ENCODE results near the gene MARCHF10.

Gene MARCHF10

DNA sequence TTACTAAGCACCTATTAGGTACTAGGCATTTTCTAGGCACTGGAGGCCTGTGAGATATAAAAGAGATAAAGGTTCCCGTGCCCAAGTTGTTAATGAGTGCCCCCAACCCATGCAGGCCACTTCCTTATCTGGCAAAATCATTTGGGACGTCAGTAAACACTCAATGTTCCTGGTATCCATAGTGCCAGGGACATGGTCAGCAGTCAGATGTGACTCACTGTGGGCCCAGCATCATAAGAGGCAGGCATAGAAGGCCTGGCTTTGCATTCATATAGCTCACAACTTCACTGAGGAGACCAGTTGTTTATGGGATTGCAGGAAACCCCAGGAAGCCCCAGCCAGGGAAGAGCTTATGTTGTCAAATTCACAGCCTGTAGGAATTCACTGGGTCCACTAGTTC is 99.5 kb downstream of the MARCHF10 start:
- in situ Hi-C loops (cut with HindIII; ENCODE audit: low pct_ligation_motif_present, low sequenced_read_pairs) = no loop called here
- DNase-seq = no peak
- TF ChIP-seq CTCF (IDR thresholded peaks at IDR 0.05; ENCODE audit: low read depth, low read length, missing control alignments) = no peak
- no peaks in the 10 kb centered on the region for H3K27me3 ChIP-seq (replicated peaks)
- no peaks in the 10 kb centered on the region for H3K36me3 ChIP-seq (replicated peaks)
- H3K27ac ChIP-seq = no peak overlapping the region
- no peak overlapping the region for H3K4me3 ChIP-seq (ENCODE audit: low read depth, low read length)

DNA sequence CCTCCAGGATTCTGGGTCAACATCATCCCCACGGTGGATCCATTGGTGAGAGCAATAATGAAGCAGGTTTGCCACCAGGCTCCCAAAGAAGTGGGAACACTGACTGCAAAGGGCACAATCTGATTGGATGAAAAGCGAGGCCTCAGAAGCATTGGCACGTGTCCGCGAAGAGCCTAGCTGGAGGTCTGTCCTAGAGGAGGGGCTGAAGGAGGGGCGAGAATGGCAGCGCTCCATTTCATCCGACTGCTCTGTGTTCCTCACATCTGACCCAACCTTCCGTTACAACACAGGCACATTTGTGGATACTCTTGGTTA is 100.7 kb downstream of the MARCHF10 start:
- Histone ChIP-seq H3K4me3 (ENCODE audit: low read depth, low read length) (no peak overlapping the region), H3K27me3 (replicated peaks) (no peaks in the 10 kb centered on the region), H3K27ac (no peak overlapping the region), H3K36me3 (replicated peaks) (no peaks in the 10 kb centered on the region)
- DNase-seq = no peak
- in situ Hi-C loops (cut with HindIII; ENCODE audit: low pct_ligation_motif_present, low sequenced_read_pairs) = no loop called here
- no peak for TF ChIP-seq CTCF (IDR thresholded peaks at IDR 0.05; ENCODE audit: low read depth, low read length, missing control alignments)

DNA sequence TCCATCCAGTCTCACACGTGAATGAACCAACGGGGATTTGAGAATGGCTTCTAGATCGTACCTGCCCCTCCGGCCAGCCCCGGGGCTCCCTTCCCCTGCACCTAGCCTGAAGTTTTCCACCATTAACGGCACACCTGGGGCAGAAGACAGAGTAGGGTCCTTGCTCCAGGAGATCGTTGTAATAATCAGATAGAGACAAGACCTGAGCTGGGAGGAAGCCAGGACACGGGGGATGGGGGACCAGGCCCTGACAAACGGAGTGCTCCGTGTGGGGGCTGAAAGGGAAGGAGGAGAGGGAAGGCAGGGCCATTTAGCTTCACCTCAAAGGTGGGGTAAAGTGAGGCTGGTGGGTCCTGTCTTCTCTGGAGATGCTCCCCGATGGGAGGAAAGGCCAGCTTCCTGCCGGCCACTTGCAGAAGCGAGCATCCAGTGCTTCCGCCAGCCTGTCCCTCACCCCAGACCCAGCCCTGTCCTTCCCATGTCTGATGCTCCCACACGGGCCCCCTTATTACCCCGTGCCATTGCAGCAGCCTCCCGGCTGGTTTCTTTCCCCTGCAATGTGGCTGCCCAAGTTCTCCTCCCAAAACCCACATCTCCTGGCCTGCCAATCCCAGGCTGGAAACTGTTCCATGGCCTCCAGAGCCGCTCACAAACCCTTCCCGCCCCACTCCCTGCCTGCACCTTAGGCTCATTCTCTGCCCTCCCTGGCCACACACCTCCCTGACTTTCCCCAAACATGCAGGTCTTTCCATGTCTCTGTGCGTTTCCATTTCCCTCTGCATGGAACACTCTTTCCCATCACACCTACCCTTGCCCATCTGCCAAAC is 101.3 kb downstream of the MARCHF10 start:
- Histone ChIP-seq H3K27me3 (replicated peaks) (no peaks in the 10 kb centered on the region), H3K4me3 (ENCODE audit: low read depth, low read length) (no peak overlapping the region), H3K27ac (no peak overlapping the region), H3K36me3 (replicated peaks) (no peaks in the 10 kb centered on the region)
- TF ChIP-seq CTCF (IDR thresholded peaks at IDR 0.05; ENCODE audit: low read depth, low read length, missing control alignments) = no peak
- no peak for DNase-seq
- in situ Hi-C loops (cut with HindIII; ENCODE audit: low pct_ligation_motif_present, low sequenced_read_pairs) = no loop called here

DNA sequence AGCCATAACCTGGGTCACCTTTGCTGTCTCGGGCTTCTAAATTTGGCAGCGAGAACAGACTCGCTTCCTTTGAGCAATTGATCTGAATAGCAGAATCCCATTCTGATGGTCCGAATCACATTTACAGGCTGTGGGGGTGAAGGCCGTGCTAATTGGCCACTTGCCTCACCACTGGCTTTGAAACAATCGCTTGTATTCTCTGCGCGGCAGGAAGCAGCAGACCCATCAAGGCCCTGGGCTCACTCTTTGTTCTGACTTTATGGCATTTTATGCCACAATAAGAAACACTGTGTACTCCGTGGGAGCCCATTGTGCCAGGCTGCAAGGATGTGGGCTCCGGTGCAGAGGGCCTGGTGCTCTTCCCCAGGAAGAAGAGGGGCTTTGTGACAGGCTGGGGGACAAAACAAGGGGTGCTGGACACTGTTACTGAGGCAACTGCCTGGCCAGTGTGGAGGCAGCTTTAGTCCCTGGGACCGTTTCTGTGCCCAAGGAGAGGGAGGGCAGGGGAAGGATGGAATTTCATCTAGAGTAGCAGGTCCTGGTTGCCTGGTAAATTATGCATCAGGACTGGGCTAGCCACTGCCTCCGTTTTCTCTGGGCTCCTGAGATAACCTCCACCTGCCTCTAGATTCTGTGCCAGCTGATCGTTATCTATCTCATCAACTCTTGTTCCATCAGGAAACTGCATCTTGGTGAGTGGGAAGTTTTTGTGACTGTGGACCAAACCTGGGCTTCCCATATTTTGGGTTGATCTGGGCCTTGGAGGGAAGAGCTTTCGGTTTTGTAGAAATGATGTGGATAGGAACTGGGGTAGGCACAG is 102.1 kb downstream of the MARCHF10 start:
- TF ChIP-seq CTCF (IDR thresholded peaks at IDR 0.05; ENCODE audit: low read depth, low read length, missing control alignments) = no peak
- in situ Hi-C loops (cut with HindIII; ENCODE audit: low pct_ligation_motif_present, low sequenced_read_pairs) = no loop called here
- no peaks in the 10 kb centered on the region for H3K36me3 ChIP-seq (replicated peaks)
- H3K4me3 ChIP-seq (ENCODE audit: low read depth, low read length) = peak overlapping the region; percentile 32
- H3K27me3 ChIP-seq (replicated peaks) = no peaks in the 10 kb centered on the region
- no peak for DNase-seq
- no peak overlapping the region for H3K27ac ChIP-seq

- no peak for TF ChIP-seq CTCF (IDR thresholded peaks at IDR 0.05; ENCODE audit: low read depth, low read length, missing control alignments)
- no peak for DNase-seq
- peak overlapping the region; percentile 65 for H3K4me3 ChIP-seq (ENCODE audit: low read depth, low read length)
- in situ Hi-C loops (cut with HindIII; ENCODE audit: low pct_ligation_motif_present, low sequenced_read_pairs) = no loop called here
- no peaks in the 10 kb centered on the region for H3K27me3 ChIP-seq (replicated peaks)
- no peaks in the 10 kb centered on the region for H3K36me3 ChIP-seq (replicated peaks)
- peak overlapping the region; percentile 81 for H3K27ac ChIP-seq
Measured at GRCh38 chr17:62705156-62705777, 102.8 kb downstream of the MARCHF10 start.

All from brain microvascular endothelial cell (primary cell).